Peyer's patch (tissue), 4 donors: ENCODE data around the gene CARNS1. TPM values are rescaled to one million over a fixed set of nuclear protein-coding genes. Genes with fewer than 3 reads are reported as not detected.

Experiments used
- DNase-seq, 3 donors: peaks; one replicate each; pipeline ENCODE4 v3.0.0-alpha.2; 2017 to 2019
- H3K27ac ChIP-seq, 4 donors: fragments of 200-600 bp; sonication (generic); one replicate each; pipeline ENCODE4 v1.5.1; 2016 to 2019
- H3K27me3 ChIP-seq, 2 donors: fragments of 200-600 bp; sonication (generic); one replicate each; pipeline ENCODE4 v1.5.1; 2019
- H3K36me3 ChIP-seq, 3 donors: fragments of 200-600 bp; sonication (generic); one replicate each; pipeline ENCODE4 v1.5.1; 2016 to 2019
- H3K4me1 ChIP-seq, 4 donors: fragments of 200-600 bp; sonication (generic); one replicate each; pipeline ENCODE4 v1.5.1; 2016 to 2019
- H3K4me3 ChIP-seq, 4 donors: fragments of 200-600 bp; sonication (generic); 1 replicate in 3 of 4; 2 replicates in 1 of 4; pipeline ENCODE4 v1.5.1; 2016 to 2019; ENCODE audit warnings: mild to moderate bottlenecking in 1 of 4
- H3K9me3 ChIP-seq, 4 donors: fragments of 200-600 bp; sonication (generic); one replicate each; pipeline ENCODE4 v1.5.1; 2016 to 2019; ENCODE audit warnings: mild to moderate bottlenecking in 1 of 4
- CTCF ChIP-seq, 6 experiments: fragments of 450-650 bp in 4 of 6; fragments of 200-600 bp in 2 of 6; sonication (generic) in 1 of 6; IDR thresholded peaks; one replicate each; pipeline ENCODE4 v1.5.1; 2017 to 2019; ENCODE audit warnings: antibody characterized with exemption in 6 of 6, mild to moderate bottlenecking in 3 of 6, moderate library complexity in 1 of 6
- POLR2A ChIP-seq, 2 donors: fragments of 450-650 bp; IDR thresholded peaks; one replicate each; pipeline ENCODE4 v1.5.1; 2017; ENCODE audit warnings: antibody characterized with exemption in 2 of 2, mild to moderate bottlenecking in 2 of 2, moderate library complexity in 2 of 2
- total RNA-seq, 4 donors: library from RNA; depleted of rRNA; stranded (reverse); fragments of >200 nt; gene quantifications; one replicate each; pipeline ENCODE4 v1.1.0, GENCODE V29; 2016

The CARNS1 gene
- total RNA-seq, 4 donors from 2014 or later: 0.54 to 1.2 (median 0.83) TPM; not detected in 1

GRCh38 chr11:67396259-67396581, 19.3 kb upstream of the CARNS1 start:
- Histone ChIP-seq H3K36me3 (peaks cover 0 to 56% (median 0%) of the 10 kb centered on the region in 3 donors), H3K27ac (peak overlapping the region in 1 of 4 donors; percentile 12), H3K27me3 (no peaks in the 10 kb centered on the region), H3K4me1 (peaks cover 0 to 47% (median 19%) of the 10 kb centered on the region in 4 donors), H3K4me3 (no peak overlapping the region), H3K9me3 (no peaks in the 10 kb centered on the region)
- peak in 1 of 3 donors; percentile 43 for DNase-seq
- TF ChIP-seq POLR2A (IDR thresholded peaks at IDR 0.05) (no peak), CTCF (IDR thresholded peaks at IDR 0.05) (no peak)

- Histone ChIP-seq H3K36me3 (peaks cover 0 to 56% (median 0%) of the 10 kb centered on the region in 3 donors), H3K27me3 (no peaks in the 10 kb centered on the region), H3K9me3 (no peaks in the 10 kb centered on the region), H3K4me3 (no peak overlapping the region), H3K27ac (peak overlapping the region in 2 of 4 donors; percentile 12 to 27), H3K4me1 (peaks cover 0 to 47% (median 19%) of the 10 kb centered on the region in 4 donors)
- TF ChIP-seq POLR2A (IDR thresholded peaks at IDR 0.05) (no peak), CTCF (IDR thresholded peaks at IDR 0.05) (no peak)
- peak in 1 of 3 donors; percentile 49 for DNase-seq
Measured at GRCh38 chr11:67396587-67397389, 18.7 kb upstream of the CARNS1 start.

- DNase-seq: peak in 1 of 3 donors; percentile 46
- peaks cover 0 to 56% (median 0%) of the 10 kb centered on the region in 3 donors for H3K36me3 ChIP-seq
- H3K27ac ChIP-seq: no peak overlapping the region
- no peaks in the 10 kb centered on the region for H3K27me3 ChIP-seq
- no peaks in the 10 kb centered on the region for H3K9me3 ChIP-seq
- no peak for TF ChIP-seq POLR2A (IDR thresholded peaks at IDR 0.05)
- no peak for TF ChIP-seq CTCF (IDR thresholded peaks at IDR 0.05)
- H3K4me3 ChIP-seq: no peak overlapping the region
- H3K4me1 ChIP-seq: peaks cover 0 to 49% (median 21%) of the 10 kb centered on the region in 4 donors
Measured at GRCh38 chr11:67397536-67397935, 17.9 kb upstream of the CARNS1 start.

GRCh38 chr11:67397986-67398660, 17.4 kb upstream of the CARNS1 start:
- peak in 1 of 3 donors; percentile 49 for DNase-seq
- Histone ChIP-seq H3K27ac (no peak overlapping the region), H3K4me1 (peaks cover 0 to 50% (median 25%) of the 10 kb centered on the region in 4 donors), H3K9me3 (no peaks in the 10 kb centered on the region), H3K36me3 (peaks cover 0 to 56% (median 0%) of the 10 kb centered on the region in 3 donors), H3K4me3 (no peak overlapping the region), H3K27me3 (no peaks in the 10 kb centered on the region)
- TF ChIP-seq CTCF (IDR thresholded peaks at IDR 0.05) (no peak), POLR2A (IDR thresholded peaks at IDR 0.05) (no peak)

- peaks cover 0 to 51% (median 28%) of the 10 kb centered on the region in 4 donors for H3K4me1 ChIP-seq
- no peak for DNase-seq
- no peaks in the 10 kb centered on the region for H3K27me3 ChIP-seq
- no peak overlapping the region for H3K4me3 ChIP-seq
- H3K9me3 ChIP-seq: no peaks in the 10 kb centered on the region
- H3K27ac ChIP-seq: peak overlapping the region in 1 of 4 donors; percentile 1
- H3K36me3 ChIP-seq: peaks cover 0 to 51% (median 0%) of the 10 kb centered on the region in 3 donors
- TF ChIP-seq POLR2A (IDR thresholded peaks at IDR 0.05): no peak
- TF ChIP-seq CTCF (IDR thresholded peaks at IDR 0.05): no peak
Measured at GRCh38 chr11:67398661-67399563, 16.6 kb upstream of the CARNS1 start.
